ENCODE data around the gene OPALIN.

The OPALIN gene

GRCh38 chr10:96301616-96302015 lies 57.2 kb downstream of the OPALIN start:
- DNase-seq (ENCODE audit: low spot score) = no peak

- DNase-seq (ENCODE audit: low spot score) = no peak
Measured at GRCh38 chr10:96299383-96299782, 59.4 kb downstream of the OPALIN start.

- DNase-seq (ENCODE audit: low spot score) = no peak
Measured at GRCh38 chr10:96298362-96298761, 60.4 kb downstream of the OPALIN start.

GRCh38 chr10:96297486-96297885 lies 61.3 kb downstream of the OPALIN start:
- no peak for DNase-seq (ENCODE audit: low spot score)

GRCh38 chr10:96295475-96295874 lies 63.3 kb downstream of the OPALIN start:
- no peak for DNase-seq (ENCODE audit: low spot score)

Data from SK-N-DZ (cell line).